Stimulated activated CD8-positive, alpha-beta memory T cell treated with anti-CD3 and anti-CD28 coated beads, Interleukin-7, amount 100 ng/mL, for 1 hour (primary cell): ENCODE results near the gene RPS6KB2.
"Not testable (repeated sequence)": the region's sequence is repeated elsewhere in the genome, so short reads cannot be mapped to it uniquely, and the experiment has no call there.

Experiments
- DNase-seq, 2 donors: peaks; one replicate each; pipeline ENCODE4 v3.0.0-alpha.2; 2020; ENCODE audit warnings: low read depth in 2 of 2

The RPS6KB2 gene

DNA sequence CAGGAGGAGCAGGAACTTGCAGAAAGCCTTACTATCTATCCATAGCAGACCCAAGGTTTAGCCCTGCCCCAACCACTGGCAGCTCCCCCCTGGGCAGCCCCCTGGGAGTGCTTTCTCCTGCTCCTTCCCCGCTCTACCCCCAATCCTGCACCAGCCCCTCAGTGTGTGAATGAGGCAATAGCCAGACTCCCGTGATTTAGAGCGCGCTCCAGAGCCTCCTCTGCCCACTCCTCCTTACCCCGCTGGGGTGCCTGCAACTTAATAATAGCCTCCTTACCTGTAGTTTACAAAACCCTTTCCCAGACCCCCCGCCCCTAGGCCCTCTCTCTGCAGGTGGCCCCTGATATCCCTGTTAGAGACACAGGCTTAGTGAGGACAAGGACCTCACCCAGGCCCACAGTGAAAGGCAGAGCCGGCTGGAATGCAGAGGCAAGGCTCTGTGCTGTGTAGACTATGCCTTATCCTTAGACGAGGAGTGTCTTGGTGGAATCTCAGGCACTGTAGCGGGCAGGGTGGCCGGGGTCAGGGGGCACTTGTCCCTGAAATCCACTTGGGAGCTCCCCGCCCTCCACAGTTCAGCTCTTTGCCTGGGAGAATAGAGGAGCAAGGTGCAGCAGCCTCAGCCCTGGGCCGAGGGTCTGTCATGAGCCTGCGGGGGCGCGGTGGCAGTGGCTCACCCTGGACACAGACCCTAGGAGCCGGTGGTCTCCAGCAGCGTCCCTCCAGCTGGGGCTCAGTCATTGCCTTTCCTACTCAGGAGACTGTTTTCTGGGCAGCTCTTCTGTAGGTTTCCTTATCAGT is 17.1 kb upstream of the RPS6KB2 start:
- no peak for DNase-seq

DNA sequence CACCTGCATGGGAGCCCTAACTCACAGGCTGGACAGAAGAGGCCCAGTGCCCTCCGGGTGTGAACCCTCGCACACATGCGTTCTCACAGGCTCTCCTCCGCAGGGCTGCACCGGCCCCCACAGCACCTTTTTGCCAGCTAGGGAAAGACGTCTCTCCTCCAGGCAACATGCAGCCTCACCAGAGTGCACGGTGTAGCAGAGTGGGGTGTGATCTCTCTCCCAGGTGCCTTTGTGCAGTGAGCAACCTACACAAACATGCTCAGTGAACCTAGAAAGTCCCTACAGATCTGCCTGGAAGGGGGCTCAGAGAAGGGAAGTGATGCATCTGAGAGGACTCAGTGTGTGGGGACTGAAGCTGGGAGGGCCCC is 16.5 kb upstream of the RPS6KB2 start:
- DNase-seq, result no peak

DNA sequence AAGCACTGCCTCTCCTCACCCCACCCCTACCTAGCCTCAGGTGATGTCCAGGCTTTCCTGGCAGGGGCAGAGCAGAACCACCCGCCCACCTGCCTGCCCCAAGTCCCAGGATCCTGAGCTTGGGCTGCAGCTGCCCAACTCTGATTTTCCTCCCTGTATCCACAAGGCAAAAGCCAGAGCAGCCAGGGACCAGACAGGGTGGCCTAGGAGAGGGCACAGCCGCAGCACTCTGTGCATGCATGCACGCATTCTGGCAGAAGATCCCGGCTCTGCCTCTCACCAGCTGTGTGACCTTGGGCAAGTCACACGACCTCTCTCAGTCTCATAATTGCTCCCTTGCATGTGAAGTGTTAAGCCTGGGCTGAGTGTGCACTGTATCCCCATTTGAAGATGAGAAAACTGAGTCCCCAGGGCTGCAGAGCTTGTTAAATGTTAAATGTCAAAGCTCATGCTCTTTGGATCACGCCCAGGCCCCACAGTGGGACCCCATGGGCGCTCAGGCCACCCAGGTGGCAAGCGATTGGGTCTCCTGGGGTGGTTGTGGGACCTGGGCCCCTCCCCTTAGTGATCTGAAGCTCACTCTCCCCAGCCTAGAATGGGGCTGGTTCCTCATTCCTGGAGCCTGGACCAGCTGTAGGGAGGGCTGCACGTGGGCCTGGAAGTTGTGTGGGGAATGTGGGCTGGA is 15.7 kb upstream of the RPS6KB2 start:
- DNase-seq, result no peak

DNA sequence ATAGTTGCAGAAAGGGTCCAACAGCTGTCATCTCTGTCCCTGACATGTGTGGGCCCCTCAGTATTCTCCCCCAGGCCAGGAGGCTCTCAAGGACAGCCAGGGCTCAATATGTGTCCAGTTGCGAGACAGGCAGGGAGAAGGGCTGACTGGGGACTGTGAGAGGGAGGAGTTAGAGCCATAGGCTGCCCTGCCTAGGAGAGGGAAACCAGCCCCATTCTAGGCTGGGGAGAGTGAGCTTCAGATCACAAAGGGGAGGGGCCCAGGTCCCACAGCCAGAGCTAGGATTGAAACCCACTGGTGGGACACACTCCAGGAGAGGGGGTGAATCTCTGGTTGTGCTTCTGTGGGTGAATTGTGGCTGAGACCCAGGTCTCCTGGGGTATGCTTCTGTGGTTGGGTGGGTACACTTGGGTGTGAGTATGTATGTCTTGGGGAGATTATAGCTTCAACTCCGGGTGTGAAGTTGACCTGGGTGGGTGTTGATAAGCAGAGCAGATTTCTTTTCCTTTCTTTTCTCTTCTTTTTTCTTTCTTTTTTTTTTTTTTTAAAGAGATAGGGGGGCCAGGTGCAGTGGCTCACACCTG is 14.9 kb upstream of the RPS6KB2 start:
- DNase-seq, result no peak

DNA sequence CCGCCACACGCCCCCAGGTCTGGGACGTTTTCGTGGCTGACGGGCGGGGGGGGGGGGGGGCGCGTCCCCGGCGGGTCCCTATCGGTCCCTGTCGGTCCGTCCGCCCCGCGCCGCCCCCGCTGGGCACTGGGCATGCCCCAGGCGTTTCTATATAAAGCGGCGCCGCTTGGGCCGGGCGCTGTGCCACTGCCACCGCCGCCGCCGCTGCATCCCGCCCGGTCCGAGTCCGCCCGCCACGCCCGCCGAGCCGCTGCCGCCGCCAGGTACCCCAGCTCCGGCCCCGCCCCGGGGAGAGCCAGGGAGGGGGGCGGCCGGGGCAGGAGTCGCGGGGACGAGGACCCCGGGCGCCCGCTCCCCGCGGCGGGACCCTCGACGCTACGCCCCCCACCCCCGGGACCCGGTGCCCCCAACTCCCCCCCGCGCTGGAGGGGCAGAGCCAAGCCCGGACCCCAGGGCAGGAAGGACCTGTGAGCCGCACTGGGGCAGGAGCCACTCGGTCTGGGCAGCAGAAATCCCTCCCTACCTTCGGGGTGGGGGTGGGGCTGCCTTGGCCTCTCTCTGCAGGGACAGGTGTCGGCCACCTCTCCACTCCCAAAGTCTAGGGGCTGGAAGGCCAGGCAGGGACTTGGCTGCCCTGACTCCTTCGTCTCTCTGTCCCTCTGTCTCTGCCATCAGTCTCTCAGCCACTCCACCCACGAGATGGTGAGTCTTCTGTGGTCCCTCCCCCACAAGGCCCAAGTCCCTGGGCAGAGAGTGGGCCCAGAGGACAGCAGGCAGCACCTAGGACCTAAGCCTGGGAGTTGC is 12.6 kb upstream of the RPS6KB2 start, which contains the start of gene CARNS1:
Gene CARNS1 (plus strand): TSS at position 178 of the 804 bp plus-strand sequence. CDS start 522 bp downstream, at position 700.
- no peak for DNase-seq

DNA sequence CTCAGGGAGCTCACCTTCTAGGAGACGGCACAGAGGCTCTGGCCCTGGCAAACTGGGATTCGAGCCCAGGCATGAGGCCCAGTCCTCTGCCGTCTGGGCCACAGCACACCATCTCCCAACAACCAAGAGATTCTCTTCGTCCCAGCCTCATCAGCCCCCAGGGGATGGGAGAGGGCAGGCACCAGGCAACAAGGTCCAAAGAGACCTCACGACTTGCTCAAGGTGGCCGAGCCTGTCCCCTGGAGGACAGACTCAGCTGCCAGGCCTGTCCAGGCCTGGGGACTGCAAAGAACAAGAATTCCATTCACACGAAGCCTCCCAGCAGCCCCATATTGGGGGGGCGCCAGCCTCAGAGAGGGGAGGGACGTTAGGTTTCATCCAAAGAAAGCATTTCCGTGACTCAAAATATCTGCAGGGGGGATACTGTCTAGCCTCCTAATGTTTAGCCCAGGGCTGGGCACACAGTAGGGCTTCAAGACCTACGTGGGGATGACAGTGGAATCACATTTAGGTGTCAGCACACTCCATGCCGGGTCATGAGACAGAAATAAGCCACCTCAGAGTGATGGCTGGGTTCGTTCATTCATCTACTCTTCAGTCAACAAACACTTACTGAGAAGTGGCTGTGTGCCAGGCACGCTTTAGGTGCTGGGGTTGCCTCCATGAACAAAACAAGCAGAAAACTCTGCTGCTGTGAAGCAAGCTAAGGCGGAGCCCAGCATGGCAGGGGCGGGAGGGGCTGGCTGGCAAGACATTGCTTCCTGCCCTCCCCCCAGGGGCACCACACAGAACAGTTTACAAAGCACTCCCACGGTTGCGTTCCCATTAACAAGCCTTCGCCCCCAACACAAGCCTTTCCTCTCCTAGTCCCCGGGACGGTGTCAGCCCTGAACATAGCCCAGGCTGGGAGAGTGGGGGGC is 11.6 kb upstream of the RPS6KB2 start:
- DNase-seq, result peak; percentile 58 to 64

DNA sequence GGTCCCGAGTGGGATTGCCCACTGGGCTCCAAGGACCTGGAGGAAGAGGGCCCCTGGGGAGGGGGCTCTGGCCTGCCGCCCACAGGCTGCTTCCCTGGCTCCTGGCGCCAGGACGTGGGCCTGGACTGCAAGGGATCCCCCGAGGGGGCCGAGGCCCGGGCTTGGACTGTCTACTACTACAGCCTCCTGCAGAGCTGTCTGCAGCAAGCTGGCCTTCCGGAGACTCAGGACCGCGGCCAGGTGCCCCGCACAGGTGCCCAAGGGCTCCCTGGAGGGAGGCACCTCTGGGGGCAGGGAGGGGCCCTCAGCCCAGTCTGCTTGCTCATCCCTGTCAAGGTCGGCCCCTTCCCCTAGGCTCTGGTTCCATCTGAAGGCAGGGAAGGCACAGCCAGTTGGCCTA is 10.9 kb upstream of the RPS6KB2 start:
- DNase-seq, result no peak

DNA sequence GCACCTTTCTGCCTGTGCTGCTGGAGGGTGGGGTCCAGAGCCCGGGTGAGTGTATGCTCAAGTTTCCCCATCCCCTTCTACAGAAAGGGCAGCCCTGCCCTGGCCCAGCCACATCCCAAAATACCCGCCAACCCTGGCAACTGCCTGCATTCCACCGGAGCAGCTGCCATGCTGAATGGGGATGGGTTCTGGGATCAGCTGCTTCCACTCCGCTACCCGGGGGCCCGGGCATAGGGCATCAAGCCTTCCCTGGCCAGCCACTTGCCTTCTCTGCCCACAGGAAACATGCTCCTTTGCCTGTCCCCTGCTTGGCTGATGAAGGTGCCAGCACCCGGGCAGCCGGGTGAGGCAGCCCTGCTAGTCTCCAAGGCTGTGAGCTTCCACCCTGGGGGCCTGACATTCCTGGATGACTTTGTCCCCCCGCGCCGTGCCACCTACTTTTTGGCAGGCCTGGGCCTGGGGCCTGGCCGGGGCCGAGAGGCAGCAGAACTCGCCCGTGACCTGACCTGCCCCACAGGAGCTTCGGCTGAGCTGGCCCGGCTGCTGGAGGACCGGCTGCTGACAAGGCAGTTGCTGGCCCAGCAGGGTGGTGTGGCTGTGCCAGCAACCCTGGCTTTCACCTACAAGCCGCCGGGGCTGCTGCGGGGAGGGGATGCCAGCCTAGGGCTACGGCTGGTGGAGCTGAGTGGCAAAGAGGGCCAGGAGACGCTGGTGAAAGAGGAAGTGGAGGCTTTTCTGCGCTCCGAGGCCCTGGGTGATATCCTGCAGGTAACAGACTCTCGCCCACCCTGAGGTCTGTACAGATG is 9.6 kb upstream of the RPS6KB2 start:
- no peak for DNase-seq

DNA sequence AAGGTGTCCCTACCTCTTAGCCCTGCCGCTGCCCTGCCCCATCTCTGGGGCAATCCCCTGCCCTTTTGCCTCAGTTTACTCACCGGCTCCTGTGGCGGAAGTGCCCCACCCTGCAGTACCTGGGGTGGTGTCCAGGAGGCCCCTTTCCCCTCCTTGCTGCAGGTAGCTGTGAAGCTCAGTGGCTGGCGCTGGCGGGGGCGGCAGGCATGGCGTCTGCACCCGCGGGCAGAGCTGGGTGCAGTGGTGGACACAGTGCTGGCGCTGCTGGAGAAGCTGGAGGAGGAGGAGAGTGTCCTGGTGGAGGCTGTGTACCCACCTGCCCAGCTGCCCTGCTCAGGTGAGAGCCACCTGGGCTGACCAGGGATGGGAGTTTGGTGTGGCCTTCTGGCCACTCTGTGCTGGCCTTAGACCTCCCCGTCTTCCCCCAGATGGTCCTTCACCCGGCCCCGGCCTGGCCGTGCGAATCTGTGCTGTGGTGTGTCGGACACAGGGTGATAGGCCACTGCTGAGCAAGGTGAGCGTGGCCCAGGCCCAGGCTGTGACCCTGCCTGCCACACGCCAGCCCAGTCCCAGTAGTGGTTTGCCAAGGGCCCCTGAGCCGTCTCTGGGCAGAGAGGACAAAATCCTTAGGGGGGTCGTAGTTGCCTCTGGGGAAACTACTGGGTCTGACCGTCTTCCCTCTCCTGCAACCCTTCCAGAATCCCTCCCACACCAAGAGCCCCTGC is 8.8 kb upstream of the RPS6KB2 start:
- DNase-seq, result no peak

DNA sequence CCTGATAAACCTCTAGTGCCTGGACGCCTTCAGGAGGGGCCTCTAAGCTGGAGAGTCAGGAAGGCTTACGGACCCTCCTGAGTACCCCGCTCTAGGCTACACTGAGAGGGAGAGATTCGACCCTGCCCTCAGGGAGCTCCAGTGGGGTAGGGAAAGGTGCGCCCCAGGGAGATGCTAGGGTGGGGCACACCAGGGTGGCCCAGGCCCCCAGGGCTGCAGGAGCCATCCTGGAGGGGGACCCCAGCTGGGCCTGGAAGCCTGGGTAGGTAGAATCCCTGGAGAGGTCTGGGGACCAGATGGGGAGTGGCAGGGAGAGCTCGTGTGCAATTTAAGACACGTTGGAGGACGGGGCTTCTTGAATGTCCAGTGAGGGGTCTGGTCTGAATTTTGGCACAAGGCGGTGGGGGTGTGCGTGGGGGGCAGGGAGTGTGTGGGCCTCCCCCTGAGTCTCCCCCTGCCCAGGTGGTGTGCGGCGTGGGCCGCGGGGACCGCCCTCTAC is 8.1 kb upstream of the RPS6KB2 start:
- no peak for DNase-seq

DNA sequence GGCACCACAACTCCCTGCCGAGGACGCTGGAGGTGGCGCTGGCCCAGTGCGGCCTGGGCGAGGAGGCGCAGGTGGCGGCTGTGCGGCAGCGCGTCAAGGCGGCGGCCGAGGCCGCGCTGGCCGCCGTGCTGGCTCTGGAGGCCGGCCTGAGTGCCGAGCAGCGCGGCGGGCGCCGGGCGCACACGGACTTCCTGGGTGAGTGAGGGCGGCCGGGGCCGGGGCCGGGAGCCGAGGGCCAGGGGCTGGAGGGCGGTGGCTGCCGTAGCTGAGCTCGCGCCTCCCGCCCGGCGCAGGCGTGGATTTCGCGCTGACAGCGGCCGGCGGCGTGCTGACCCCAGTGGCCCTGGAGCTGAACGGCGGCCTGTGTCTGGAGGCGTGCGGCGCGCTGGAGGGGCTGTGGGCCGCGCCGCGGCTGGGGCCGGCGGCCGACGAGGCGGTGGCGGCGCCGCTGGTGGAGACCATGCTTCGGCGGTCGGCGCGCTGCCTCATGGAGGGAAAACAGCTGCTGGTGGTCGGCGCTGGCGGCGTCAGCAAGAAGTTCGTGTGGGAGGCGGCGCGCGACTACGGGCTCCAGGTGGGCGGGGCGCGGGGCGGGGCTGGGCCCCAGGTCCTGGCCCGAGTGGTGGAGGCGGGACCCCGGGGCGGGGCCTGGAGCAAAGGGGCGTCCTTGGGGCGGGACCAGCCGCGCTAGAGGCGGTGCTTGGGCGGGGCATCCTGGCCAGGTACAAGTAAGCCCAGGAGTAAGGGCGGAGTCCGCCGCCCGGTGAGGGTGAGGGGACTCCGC is 7.5 kb upstream of the RPS6KB2 start:
- DNase-seq, result peak; percentile 99

DNA sequence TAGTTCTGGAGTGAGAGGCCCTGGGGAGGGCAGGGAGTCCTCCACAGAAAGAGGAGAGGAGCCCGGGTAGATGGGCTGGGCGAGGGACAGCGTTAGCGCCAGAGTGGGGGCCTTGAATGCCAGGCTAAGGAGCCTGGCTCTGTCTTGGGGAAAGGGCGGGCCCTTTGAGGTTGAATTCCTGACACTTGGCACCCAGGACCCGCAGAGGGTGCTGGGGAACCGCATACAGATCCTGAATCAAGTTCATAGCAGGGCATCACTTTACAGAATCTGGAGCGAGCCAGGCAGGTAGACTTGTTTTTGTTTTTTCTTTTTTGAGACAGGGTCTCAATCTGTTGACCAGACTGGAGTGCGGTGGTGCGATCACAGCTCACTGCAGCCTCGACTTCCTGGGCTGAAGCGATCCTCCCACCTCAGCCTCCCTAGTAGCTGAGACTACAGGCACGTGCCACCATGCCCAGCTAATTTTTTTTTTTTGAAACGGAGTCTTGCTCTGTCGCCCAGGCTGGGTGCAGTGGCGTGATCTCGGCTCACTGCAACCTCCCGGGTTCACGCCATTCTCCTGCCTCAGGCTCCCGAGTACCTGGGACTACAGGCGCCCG is 6.8 kb upstream of the RPS6KB2 start:
- no peak for DNase-seq

DNA sequence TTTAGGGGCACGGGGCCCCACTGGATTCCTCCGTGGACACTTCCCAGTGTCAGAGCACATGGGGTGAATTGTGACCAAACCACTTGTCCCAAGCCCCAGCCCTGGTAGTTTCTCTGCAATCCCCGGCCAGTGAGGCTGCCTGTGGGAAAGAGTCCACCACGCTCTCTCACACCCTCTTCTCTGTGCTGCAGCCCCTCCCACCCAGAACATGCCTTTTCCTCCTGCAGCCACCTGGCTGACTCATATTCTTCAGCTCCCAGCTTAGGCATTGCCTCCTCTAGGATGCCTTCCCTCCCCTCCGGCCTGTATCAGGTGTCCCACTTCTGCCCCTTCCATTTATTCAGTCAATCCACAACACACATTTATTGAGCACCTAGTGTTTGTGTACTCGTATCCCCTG is 5.4 kb upstream of the RPS6KB2 start:
- DNase-seq, result no peak

DNA sequence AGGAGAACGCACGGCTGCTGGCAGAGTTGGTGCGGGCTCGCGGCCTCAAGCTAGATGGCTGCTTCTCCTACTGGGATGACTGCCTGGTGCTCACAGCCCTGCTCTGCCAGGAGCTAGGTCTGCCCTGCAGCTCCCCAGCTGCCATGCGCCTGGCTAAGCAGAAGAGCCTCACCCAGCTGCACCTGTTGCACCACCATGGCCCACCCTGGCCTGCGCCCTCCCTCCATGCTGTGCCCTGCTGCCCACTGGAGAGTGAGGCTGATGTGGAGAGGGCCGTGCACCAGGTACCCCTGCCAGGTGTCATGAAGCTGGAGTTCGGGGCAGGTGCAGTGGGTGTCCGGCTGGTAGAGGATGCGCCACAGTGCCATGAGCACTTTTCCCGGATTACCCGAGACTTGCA is 4.8 kb upstream of the RPS6KB2 start:
- DNase-seq, result no peak

DNA sequence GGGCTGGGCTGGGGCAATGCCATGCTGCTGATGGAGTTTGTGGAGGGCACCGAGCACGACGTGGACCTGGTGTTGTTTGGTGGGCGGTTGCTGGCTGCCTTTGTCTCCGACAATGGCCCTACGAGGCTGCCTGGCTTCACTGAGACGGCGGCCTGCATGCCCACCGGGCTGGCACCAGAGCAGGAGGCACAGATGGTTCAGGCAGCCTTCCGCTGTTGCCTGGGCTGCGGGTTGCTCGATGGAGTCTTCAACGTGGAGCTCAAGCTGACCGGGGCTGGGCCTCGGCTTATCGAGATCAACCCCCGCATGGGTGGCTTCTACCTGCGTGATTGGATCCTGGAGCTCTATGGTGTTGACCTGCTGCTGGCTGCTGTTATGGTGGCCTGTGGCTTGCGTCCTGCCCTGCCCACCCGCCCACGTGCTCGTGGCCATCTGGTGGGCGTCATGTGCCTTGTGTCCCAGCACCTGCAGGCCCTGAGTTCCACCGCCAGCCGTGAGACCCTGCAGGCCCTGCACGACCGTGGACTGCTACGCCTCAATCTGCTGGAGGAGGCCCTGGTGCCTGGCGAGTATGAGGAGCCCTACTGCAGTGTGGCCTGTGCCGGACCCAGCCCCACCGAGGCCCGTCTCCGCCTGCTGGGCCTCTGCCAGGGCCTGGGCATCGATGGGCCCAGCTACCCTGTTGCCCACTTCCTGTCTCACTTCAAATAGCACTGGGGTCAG is 4.2 kb upstream of the RPS6KB2 start:
- DNase-seq, result no peak

DNA sequence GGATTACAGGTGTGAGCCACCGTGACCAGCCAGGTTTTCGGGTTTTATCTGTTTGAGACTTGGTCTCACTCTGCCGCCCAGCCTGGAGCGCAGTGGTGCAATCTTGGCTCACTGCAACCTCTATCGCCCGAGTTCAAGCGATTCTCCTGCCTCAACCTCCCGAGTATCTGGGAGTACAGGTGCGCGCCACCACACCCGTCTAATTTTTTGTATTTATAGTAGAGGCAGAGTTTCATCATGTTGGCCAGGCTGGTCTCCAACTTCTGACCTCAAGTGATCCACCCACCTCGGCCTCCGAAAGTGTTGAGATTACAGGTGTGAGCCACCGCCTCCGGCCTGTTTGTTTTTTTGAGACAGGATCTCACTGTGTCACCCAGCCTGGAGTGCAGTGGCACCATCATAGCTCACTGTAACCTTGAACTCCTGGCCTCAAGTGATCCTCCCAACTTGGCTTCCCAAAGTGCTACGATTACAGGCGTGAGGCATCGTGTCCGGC is 882 bp upstream of the RPS6KB2 start:
- DNase-seq, result not testable (repeated sequence)

DNA sequence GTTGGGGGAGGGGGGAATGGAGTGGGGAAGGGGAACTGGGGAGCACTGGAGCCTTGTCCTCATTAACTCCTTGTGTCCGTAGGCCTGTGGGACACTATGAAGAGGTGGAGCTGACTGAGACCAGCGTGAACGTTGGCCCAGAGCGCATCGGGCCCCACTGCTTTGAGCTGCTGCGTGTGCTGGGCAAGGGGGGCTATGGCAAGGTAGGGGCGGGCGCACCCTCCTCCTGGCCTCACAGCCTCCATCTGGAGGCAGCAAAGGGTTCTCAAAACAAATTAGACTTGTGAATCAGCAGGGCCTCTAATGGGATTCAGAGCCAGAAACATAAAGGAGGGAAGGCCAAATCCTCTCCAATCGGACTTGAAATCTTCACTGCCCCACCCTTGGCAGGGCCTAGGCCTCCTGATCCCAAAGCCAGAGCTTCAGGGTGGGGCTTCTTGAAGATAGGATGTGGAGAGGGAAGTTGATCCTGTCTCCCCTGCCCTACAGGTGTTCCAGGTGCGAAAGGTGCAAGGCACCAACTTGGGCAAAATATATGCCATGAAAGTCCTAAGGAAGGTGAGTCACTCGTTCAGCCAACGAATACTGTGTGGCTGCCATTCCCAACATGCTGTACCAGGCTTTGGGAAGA is 859 bp downstream of the RPS6KB2 start:
- no peak for DNase-seq
